Measurements from ENCODE around the gene SULT1A2.

- TF ChIP-seq CTCF (IDR thresholded peaks at IDR 0.05), result no peak
- TF ChIP-seq EP300 (IDR thresholded peaks at IDR 0.05), result no peak
- no peak for TF ChIP-seq POLR2A (IDR thresholded peaks at IDR 0.05)
Measured at GRCh38 chr16:28562199-28562598, 34.7 kb downstream of the SULT1A2 start.

Measured in tibial nerve (tissue), 4 donors.